Activated CD8-positive, alpha-beta T cell treated with anti-CD3 and anti-CD28 coated beads for 36 hours (primary cell): Measurements from ENCODE around the gene TMEM217. TPM values are rescaled to one million over a fixed set of nuclear protein-coding genes. Genes with fewer than 3 reads are reported as not detected.

Source experiments
- ATAC-seq: fragments of 200-7000 bp; cut with Tn5 transposase; one replicate; pipeline ENCODE4 v1.10.0; 2021; ENCODE audit warnings: mild to moderate bottlenecking, moderate library complexity
- CTCF ChIA-PET: fragments of 350-600 bp; sonication (Branson Sonifier 250); formaldehyde crosslinking; loops from one replicate; lab custom pipeline; 2021; ENCODE audit warnings: antibody characterized with exemption; lab: Charles Lee
- POLR2A ChIA-PET: fragments of 350-600 bp; sonication (Branson Sonifier 250); formaldehyde crosslinking; loops from one replicate; lab custom pipeline; 2021; ENCODE audit warnings: antibody characterized with exemption; lab: Charles Lee
- DNase-seq: peaks from one replicate; pipeline ENCODE4 v3.0.0-alpha.2; 2020
- H3K27ac Mint-ChIP-seq: one replicate; pipeline ENCODE4 v1.8.0; 2021; ENCODE audit warnings: mild to moderate bottlenecking, mixed read lengths
- H3K27me3 Mint-ChIP-seq: one replicate; pipeline ENCODE4 v1.8.0; 2021; ENCODE audit warnings: mixed read lengths
- H3K36me3 Mint-ChIP-seq: one replicate; pipeline ENCODE4 v1.8.0; 2021; ENCODE audit warnings: low read depth, mixed read lengths
- H3K4me1 Mint-ChIP-seq: one replicate; pipeline ENCODE4 v1.8.0; 2021; ENCODE audit warnings: low read depth, mixed read lengths
- H3K4me3 Mint-ChIP-seq: one replicate; pipeline ENCODE4 v1.8.0; 2021; ENCODE audit warnings: mild to moderate bottlenecking, moderate library complexity, mixed read lengths
- H3K9me3 Mint-ChIP-seq: one replicate; pipeline ENCODE4 v1.8.0; 2021; ENCODE audit warnings: mixed read lengths
- intact Hi-C: fragments of 100-400 bp; cut with micrococcal nuclease; formaldehyde crosslinking; loops from one replicate; pipeline ENCODE4 v1.10.0; 2022
- total RNA-seq, 2 experiments: library from RNA; stranded (reverse); gene quantifications; one replicate each; pipeline ENCODE4 v1.2.3, GENCODE V29; 2021
- TF ChIP-seq, protein P1 (sequence below): fragments of 200-600 bp; IDR thresholded peaks from one replicate; pipeline ENCODE4 v1.8.0; 2022; ENCODE audit warnings: antibody characterized with exemption, mild to moderate bottlenecking

TMEM217 gene
- total RNA-seq, 2 experiments from 2014 or later, result 4.0 to 5.7 TPM

DNA sequence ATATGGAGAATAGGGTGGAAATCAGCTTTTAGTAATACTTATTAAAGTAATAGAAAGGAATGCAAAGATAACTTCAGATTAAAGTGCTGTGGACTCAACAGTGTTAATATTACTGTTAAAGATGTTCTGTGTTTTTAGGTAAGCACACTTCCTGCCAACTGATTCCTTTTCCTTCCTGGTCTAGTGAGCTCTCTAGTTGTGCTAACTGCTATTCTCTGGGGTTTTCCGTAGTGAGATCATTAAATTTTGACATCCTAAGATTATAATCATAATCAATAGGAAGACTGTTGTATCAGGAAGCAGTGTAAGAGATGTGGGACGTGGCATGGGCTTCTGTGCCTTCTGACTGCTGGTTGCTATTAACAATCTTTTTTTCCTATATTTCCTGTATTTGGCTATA, 1.2 kb upstream of the TMEM217 start:
- Mint-ChIP-seq H3K27ac (peak overlapping the region; percentile 93), H3K36me3 (peaks cover 8% of the 10 kb centered on the region), H3K27me3 (no peaks in the 10 kb centered on the region), H3K4me1 (peaks cover 46% of the 10 kb centered on the region), H3K4me3 (peak overlapping the region; percentile 82), H3K9me3 (no peaks in the 10 kb centered on the region)
- TF ChIP-seq, protein P1, sequence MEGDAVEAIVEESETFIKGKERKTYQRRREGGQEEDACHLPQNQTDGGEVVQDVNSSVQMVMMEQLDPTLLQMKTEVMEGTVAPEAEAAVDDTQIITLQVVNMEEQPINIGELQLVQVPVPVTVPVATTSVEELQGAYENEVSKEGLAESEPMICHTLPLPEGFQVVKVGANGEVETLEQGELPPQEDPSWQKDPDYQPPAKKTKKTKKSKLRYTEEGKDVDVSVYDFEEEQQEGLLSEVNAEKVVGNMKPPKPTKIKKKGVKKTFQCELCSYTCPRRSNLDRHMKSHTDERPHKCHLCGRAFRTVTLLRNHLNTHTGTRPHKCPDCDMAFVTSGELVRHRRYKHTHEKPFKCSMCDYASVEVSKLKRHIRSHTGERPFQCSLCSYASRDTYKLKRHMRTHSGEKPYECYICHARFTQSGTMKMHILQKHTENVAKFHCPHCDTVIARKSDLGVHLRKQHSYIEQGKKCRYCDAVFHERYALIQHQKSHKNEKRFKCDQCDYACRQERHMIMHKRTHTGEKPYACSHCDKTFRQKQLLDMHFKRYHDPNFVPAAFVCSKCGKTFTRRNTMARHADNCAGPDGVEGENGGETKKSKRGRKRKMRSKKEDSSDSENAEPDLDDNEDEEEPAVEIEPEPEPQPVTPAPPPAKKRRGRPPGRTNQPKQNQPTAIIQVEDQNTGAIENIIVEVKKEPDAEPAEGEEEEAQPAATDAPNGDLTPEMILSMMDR, result no peak
- POLR2A ChIA-PET, result interaction anchor here (1.4 to 2.2 kb wide), 4 partner anchors 11 to 19 kb away, joined by 3 to 8 read pairs (median 8); no protein-coding TSS in a partner anchor
- CTCF ChIA-PET, result interaction anchor here (0.6 to 2.0 kb wide), 3 partner anchors 12 to 241 kb away, joined by 3 to 6 read pairs (median 3); no protein-coding TSS in a partner anchor
- DNase-seq (no peak), ATAC-seq (no peak)
- intact Hi-C loops, result no loop called here

DNA sequence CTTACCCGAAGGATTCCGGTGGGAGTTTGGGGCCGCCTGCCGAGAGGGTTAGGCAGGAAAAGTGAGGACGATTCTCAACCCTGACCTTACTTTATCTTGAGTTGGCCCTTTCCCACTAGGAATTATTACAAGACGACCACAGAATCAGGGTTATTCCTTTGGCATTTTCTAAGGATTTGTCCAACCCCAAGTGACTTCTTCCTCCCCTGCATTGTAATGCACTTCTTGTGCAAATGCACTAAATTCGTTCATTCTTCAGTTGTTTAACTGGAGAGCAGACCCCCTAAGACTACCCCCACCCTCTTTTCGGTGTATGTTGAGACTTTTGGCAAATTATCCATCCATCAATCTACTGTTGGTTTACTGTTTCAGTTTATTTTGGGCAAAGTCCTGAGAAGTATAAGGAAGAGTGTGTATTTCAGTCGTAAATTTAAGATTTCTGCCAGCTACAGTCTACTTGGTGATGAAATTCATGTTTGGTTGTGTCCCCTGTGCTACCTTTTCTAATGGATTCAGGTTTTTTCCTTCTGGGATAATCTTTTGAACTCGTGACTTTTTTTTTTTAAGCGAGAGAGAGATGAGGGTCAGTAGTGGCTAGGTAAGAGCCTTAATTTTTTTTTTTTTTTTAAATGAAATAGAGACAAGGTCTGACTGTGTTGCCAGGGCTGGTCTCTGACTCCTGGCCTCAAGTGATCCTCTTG, 611 bp upstream of the TMEM217 start:
- Mint-ChIP-seq H3K27ac (peak overlapping the region; percentile 93), H3K4me3 (peak overlapping the region; percentile 82), H3K36me3 (peaks cover 8% of the 10 kb centered on the region), H3K4me1 (peaks cover 44% of the 10 kb centered on the region), H3K27me3 (no peaks in the 10 kb centered on the region), H3K9me3 (no peaks in the 10 kb centered on the region)
- DNase-seq (no peak), ATAC-seq (no peak)
- ChIA-PET CTCF (interaction anchor here (0.6 to 2.0 kb wide), 10 partner anchors 11 to 241 kb away, joined by 3 to 6 read pairs (median 4); no protein-coding TSS in a partner anchor), POLR2A (interaction anchor here (0.6 to 2.2 kb wide), 10 partner anchors 9 to 384 kb away, joined by 3 to 13 read pairs (median 4); partner anchors contain the start of genes C6orf89 and PPIL1)
- TF ChIP-seq, protein P1, result no peak
- intact Hi-C loops, result no loop called here

DNA sequence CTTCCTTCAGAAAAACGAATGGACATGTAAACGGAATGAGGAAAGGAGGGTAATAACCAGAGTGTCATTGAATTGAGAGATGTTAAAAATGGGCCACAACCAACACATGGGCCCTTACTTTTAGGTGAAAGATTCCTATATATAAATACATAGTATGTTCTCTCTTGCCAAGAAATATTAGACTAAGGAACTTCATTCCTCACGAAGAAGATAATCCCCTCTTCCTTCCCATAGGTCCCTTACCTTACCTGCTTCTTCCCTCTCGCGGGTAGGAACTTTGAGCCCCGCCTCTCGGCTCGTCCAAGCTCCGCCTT, 667 bp downstream of the TMEM217 start:
- H3K36me3 Mint-ChIP-seq, result peaks cover 7% of the 10 kb centered on the region
- TF ChIP-seq, protein P1, result no peak
- peak overlapping the region; percentile 93 for H3K27ac Mint-ChIP-seq
- no peaks in the 10 kb centered on the region for H3K27me3 Mint-ChIP-seq
- H3K9me3 Mint-ChIP-seq, result no peaks in the 10 kb centered on the region
- H3K4me3 Mint-ChIP-seq, result peak overlapping the region; percentile 82
- POLR2A ChIA-PET, result interaction anchor here (0.8 to 1.5 kb wide), 6 partner anchors 15 to 371 kb away, joined by 3 to 13 read pairs (median 4); partner anchors contain the start of genes C6orf89 and MTCH1
- peaks cover 34% of the 10 kb centered on the region for H3K4me1 Mint-ChIP-seq
- DNase-seq (no peak), ATAC-seq (no peak)
- CTCF ChIA-PET, result interaction anchor here (0.8 to 1.5 kb wide), 7 partner anchors 10 to 239 kb away, joined by 3 to 5 read pairs (median 4); no protein-coding TSS in a partner anchor
- intact Hi-C loops, result no loop called here

DNA sequence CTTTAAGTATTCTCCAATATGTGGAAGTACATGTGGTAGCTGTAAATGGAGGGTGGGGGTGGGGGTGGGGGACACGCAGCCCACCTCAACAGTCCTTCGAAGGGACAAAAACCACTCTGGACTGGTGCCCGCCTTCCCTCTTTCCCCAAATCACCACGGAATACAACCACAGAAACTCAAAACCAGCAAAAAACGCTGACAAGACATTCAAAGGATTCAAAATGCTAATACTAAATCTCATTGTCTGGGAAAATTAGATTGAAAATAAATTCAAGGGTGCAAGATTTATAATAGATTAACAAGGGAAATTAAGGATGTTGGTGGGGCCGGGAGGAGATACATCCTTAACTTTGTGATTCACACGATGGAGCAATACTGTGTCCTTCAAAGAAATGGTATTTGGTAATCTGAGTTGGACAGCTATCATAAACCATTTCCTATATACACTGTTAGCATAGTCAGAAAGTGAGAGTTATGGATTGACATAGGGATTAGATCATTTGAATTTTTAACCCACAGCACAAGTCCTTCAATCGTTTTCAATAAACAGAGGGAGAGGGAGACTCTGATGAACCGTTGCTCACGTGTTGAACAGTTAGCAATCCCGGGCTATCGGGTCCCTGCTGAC, 1.1 kb downstream of the TMEM217 start:
- Mint-ChIP-seq H3K27me3 (no peaks in the 10 kb centered on the region), H3K4me1 (peaks cover 34% of the 10 kb centered on the region), H3K36me3 (peaks cover 6% of the 10 kb centered on the region), H3K4me3 (peak overlapping the region; percentile 82), H3K27ac (peak overlapping the region; percentile 30), H3K9me3 (no peaks in the 10 kb centered on the region)
- ChIA-PET POLR2A (interaction anchor here (0.6 to 1.5 kb wide), 5 partner anchors 9 to 270 kb away, joined by 3 to 13 read pairs (median 4); partner anchors contain the start of gene MTCH1), CTCF (interaction anchor here (0.8 to 1.5 kb wide), 6 partner anchors 10 to 239 kb away, joined by 3 to 5 read pairs (median 4); no protein-coding TSS in a partner anchor)
- intact Hi-C loops, result no loop called here
- DNase-seq (no peak), ATAC-seq (no peak)
- TF ChIP-seq, protein P1, result no peak
